ENCODE results near the gene DBF4. TPM values are rescaled to one million over a fixed set of nuclear protein-coding genes. Genes with fewer than 3 reads are reported as not detected.
A peak's percentile ranks its signal among the peaks of the same experiment; 100 is the strongest.

The DBF4 gene
- total and polyA plus RNA-seq, 9 of the 15 experiments (the other 6 are each of a cell fraction or from before 2014, with no cell fraction given): 37.8 to 145 (median 104) TPM

DNA sequence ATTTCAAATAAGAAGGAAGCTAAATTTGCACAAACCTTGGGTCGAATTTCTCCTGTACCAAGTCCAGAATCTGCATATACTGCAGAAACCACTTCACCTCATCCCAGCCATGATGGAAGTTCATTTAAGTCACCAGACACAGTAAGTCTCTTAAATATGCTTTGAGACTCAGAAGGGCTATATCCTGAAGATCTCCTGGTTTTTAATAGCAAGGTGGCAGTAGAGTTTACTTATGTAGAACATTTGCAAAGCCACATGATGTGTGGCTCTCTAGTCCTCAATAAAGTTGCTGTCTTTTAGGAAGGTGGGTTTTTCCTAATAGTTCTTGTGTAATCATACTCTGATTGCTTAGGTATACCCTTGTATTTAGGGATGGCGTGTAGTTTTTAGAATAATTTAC, 8.7 kb downstream of the DBF4 start:
- Histone ChIP-seq H3K4me3 (no peak overlapping the region), H4K20me1 (replicated peaks; ENCODE audit: control insufficient read depth, insufficient read depth, low read length) (no peaks in the 10 kb centered on the region), H3K4me1 (replicated peaks in 1 of 2; ENCODE audit: control insufficient read depth in 2 of 2, insufficient read depth in 2 of 2, low read length in 2 of 2) (peaks cover 0 to 3% of the 10 kb centered on the region in 2 experiments; a peak in 1 of 5 replicates), H3K9me3 (replicated peaks; ENCODE audit: control insufficient read depth, insufficient read depth, low read depth, low read length) (no peaks in the 10 kb centered on the region), H3K79me2 (ENCODE audit: control insufficient read depth, insufficient read depth, low read length) (peaks cover 96% of the 10 kb centered on the region), H3K27me3 (ENCODE audit: control insufficient read depth in 2 of 2, insufficient read depth in 2 of 2, low read length in 2 of 2) (no peaks in the 10 kb centered on the region), H3K9ac (ENCODE audit: insufficient read depth in 1 of 2, low read depth in 2 of 2, low read length in 2 of 2) (no peak overlapping the region), H3K9me1 (ENCODE audit: control insufficient read depth, insufficient read depth, low read length) (no peaks in the 10 kb centered on the region), H3K4me2 (ENCODE audit: insufficient read depth, low read length) (no peak overlapping the region), H2AFZ (ENCODE audit: low read depth, low read length) (no peak overlapping the region), H3K36me3 (ENCODE audit: control insufficient read depth, insufficient read depth, low read length) (peaks cover 98% of the 10 kb centered on the region), H3K27ac (ENCODE audit: extremely low read depth, low read depth, low read length) (no peak overlapping the region)
- ATAC-seq: no peak; the same call in 2 of the 3 replicates
- in situ Hi-C loops (cut with MboI): no loop called here
- WGBS (ENCODE audit: insufficient coverage, low coverage, missing lambda C conversion rate): 93% methylated on average over 2 of the region's 2 CpGs
- CTCF ChIA-PET (ENCODE audit: low intra/inter-chr PET ratio): interaction anchor here (3.7 kb wide), 1 partner anchor 87 kb away, joined by 25 read pairs; no protein-coding TSS in a partner anchor
- no peak for DNase-seq (ENCODE audit: extremely low read depth in 1 of 4, low spot score in 3 of 4)
- TF ChIP-seq MITF (IDR thresholded peaks at IDR 0.05) (no peak), ARNT (IDR thresholded peaks at IDR 0.05) (no peak), TEAD1 (CRISPR knock-in tag; IDR thresholded peaks at IDR 0.05) (no peak), MYBL2 (IDR thresholded peaks at IDR 0.05; ENCODE audit: low read depth) (no peak), MYBL2 (CRISPR knock-in tag; IDR thresholded peaks at IDR 0.05; ENCODE audit: borderline replicate concordance) (no peak), BMI1 (IDR thresholded peaks at IDR 0.05; ENCODE audit: low read length) (no peak), ZNF324 (CRISPR knock-in tag; IDR thresholded peaks at IDR 0.05) (no peak)
- TF ChIP-seq, protein P1, sequence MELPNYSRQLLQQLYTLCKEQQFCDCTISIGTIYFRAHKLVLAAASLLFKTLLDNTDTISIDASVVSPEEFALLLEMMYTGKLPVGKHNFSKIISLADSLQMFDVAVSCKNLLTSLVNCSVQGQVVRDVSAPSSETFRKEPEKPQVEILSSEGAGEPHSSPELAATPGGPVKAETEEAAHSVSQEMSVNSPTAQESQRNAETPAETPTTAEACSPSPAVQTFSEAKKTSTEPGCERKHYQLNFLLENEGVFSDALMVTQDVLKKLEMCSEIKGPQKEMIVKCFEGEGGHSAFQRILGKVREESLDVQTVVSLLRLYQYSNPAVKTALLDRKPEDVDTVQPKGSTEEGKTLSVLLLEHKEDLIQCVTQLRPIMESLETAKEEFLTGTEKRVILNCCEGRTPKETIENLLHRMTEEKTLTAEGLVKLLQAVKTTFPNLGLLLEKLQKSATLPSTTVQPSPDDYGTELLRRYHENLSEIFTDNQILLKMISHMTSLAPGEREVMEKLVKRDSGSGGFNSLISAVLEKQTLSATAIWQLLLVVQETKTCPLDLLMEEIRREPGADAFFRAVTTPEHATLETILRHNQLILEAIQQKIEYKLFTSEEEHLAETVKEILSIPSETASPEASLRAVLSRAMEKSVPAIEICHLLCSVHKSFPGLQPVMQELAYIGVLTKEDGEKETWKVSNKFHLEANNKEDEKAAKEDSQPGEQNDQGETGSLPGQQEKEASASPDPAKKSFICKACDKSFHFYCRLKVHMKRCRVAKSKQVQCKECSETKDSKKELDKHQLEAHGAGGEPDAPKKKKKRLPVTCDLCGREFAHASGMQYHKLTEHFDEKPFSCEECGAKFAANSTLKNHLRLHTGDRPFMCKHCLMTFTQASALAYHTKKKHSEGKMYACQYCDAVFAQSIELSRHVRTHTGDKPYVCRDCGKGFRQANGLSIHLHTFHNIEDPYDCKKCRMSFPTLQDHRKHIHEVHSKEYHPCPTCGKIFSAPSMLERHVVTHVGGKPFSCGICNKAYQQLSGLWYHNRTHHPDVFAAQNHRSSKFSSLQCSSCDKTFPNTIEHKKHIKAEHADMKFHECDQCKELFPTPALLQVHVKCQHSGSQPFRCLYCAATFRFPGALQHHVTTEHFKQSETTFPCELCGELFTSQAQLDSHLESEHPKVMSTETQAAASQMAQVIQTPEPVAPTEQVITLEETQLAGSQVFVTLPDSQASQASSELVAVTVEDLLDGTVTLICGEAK (IDR thresholded peaks at IDR 0.05): 0 out of 2 replicates have a peak, but pooled peaks have one; percentile 35
- TF ChIP-seq, protein P1 (CRISPR knock-in tag; IDR thresholded peaks at IDR 0.05): no peak
- no peak for FAIRE-seq
- POLR2A ChIA-PET: no interaction called here
- no TSS peak for BruUV-seq (replicated peaks)
- intact Hi-C loops (cut with micrococcal nuclease): loop anchor here (5.0 kb wide), 1 partner anchor 573 kb away; no protein-coding TSS in a partner anchor

Data from K562 (cell line).